HepG2 (cell line): ENCODE data around the gene ZFPM1.

Source experiments
- CEBPG ChIP-seq: IDR thresholded peaks from 2 replicates; pipeline ENCODE4 v1.6.1; 2016
- RAD21 ChIP-seq: fragments of 450-650 bp; formaldehyde crosslinking; IDR thresholded peaks from 2 replicates; pipeline ENCODE4 v1.5.0; 2020; ENCODE audit warnings: mild to moderate bottlenecking
- SP140L ChIP-seq: sonication (generic); formaldehyde crosslinking; IDR thresholded peaks from 2 replicates; pipeline ENCODE4 v1.4.0; 2020; ENCODE audit warnings: missing genetic modification reagents, borderline replicate concordance
- YY1 ChIP-seq: IDR thresholded peaks from 2 replicates; pipeline ENCODE4 v1.6.1; 2011; ENCODE audit warnings: low read length, low read depth, moderate library complexity, mild to moderate bottlenecking; ENCODE audit not compliant: insufficient read depth, insufficient replicate concordance

GRCh38 chr16:88527186-88527936, 74.3 kb downstream of the ZFPM1 start:
- TF ChIP-seq YY1 (peak; percentile 63), SP140L (CRISPR knock-in tag) (no peak), RAD21 (CRISPR knock-in tag) (peak; percentile 100), CEBPG (CRISPR knock-in tag) (peak; percentile 9; the same call in 1 of the 2 replicates)
